ENCODE results near the gene L3MBTL3.
"Not testable (repeated sequence)": the region's sequence is repeated elsewhere in the genome, so short reads cannot be mapped to it uniquely, and the experiment has no call there.

The L3MBTL3 gene

GRCh38 chr6:130143709-130144108 lies 125.3 kb downstream of the L3MBTL3 start:
- DNase-seq, result no peak

- DNase-seq, result no peak
These were observed 128.7 kb downstream of the L3MBTL3 start for GRCh38 chr6:130147111-130147510.

GRCh38 chr6:130148181-130148580 lies 129.8 kb downstream of the L3MBTL3 start:
- no peak for DNase-seq

GRCh38 chr6:130149016-130149415 lies 130.6 kb downstream of the L3MBTL3 start:
- not testable (repeated sequence) for DNase-seq

GRCh38 chr6:130150906-130151305 lies 132.5 kb downstream of the L3MBTL3 start:
- DNase-seq, result no peak

- no peak for DNase-seq
These were observed 134.6 kb downstream of the L3MBTL3 start for GRCh38 chr6:130152908-130153510.

- DNase-seq, result no peak
These were observed 138.5 kb downstream of the L3MBTL3 start for GRCh38 chr6:130156908-130157307.

GRCh38 chr6:130158056-130158455 lies 139.7 kb downstream of the L3MBTL3 start:
- no peak for DNase-seq

GRCh38 chr6:130158548-130158947 lies 140.2 kb downstream of the L3MBTL3 start:
- no peak for DNase-seq

GRCh38 chr6:130159956-130160355 lies 141.6 kb downstream of the L3MBTL3 start:
- no peak for DNase-seq

- no peak for DNase-seq
These were observed 143.5 kb downstream of the L3MBTL3 start for GRCh38 chr6:130161683-130162404.

GRCh38 chr6:130162421-130162820 lies 144.0 kb downstream of the L3MBTL3 start:
- no peak for DNase-seq

GRCh38 chr6:130163266-130163665 lies 144.9 kb downstream of the L3MBTL3 start:
- DNase-seq, result no peak

GRCh38 chr6:130164251-130164650 lies 145.9 kb downstream of the L3MBTL3 start:
- no peak for DNase-seq

- no peak for DNase-seq
These were observed 149.3 kb downstream of the L3MBTL3 start for GRCh38 chr6:130167655-130168054.

- DNase-seq, result not testable (repeated sequence)
These were observed 151.8 kb downstream of the L3MBTL3 start for GRCh38 chr6:130170160-130170559.

GRCh38 chr6:130173377-130174004 lies 155.1 kb downstream of the L3MBTL3 start:
- not testable (repeated sequence) for DNase-seq

GRCh38 chr6:130176378-130176777 lies 158.0 kb downstream of the L3MBTL3 start:
- DNase-seq, result no peak

- no peak for DNase-seq
These were observed 160.3 kb downstream of the L3MBTL3 start for GRCh38 chr6:130178692-130179091.

GRCh38 chr6:130182466-130182865 lies 164.1 kb downstream of the L3MBTL3 start:
- no peak for DNase-seq

GRCh38 chr6:130183271-130184222 lies 165.2 kb downstream of the L3MBTL3 start:
- DNase-seq, result no peak

- no peak for DNase-seq
These were observed 167.3 kb downstream of the L3MBTL3 start for GRCh38 chr6:130185658-130186057.
